IMR-90 (cell line): ENCODE measurements around the gene HMBS.

Experiments
- BHLHE40 ChIP-seq: fragments of 150-350 bp; IDR thresholded peaks from 2 replicates; pipeline ENCODE4 v1.6.1; 2016; ENCODE audit warnings: mild to moderate bottlenecking, low read depth, low read length
- CEBPB ChIP-seq: IDR thresholded peaks from 2 replicates; pipeline ENCODE4 v1.6.1; 2012; ENCODE audit warnings: low read depth, low read length, improper control_type of control experiment
- CHD1 ChIP-seq: IDR thresholded peaks from 2 replicates; pipeline ENCODE4 v1.6.1; 2012; ENCODE audit warnings: low read depth, low read length, improper control_type of control experiment
- CTCF ChIP-seq: conservative IDR thresholded peaks from 2 replicates; pipeline ENCODE4 v1.5.1; 2012; ENCODE audit warnings: mild to moderate bottlenecking, low read depth, low read length, improper control_type of control experiment
- FOS ChIP-seq: fragments of 150-350 bp; IDR thresholded peaks from 2 replicates; pipeline ENCODE4 v1.6.1; 2016; ENCODE audit warnings: low read depth, low read length
- MXI1 ChIP-seq: IDR thresholded peaks from 2 replicates; pipeline ENCODE4 v1.6.1; 2012; ENCODE audit warnings: low read depth, mild to moderate bottlenecking, low read length, moderate library complexity, borderline replicate concordance
- POLR2A ChIP-seq: IDR thresholded peaks from 2 replicates; pipeline ENCODE4 v1.6.1; 2012; ENCODE audit warnings: mild to moderate bottlenecking, low read depth, low read length
- RAD21 ChIP-seq: IDR thresholded peaks from 2 replicates; pipeline ENCODE4 v1.6.1; 2012; ENCODE audit warnings: low read length, improper control_type of control experiment
- RCOR1 ChIP-seq: IDR thresholded peaks from 2 replicates; pipeline ENCODE4 v1.6.1; 2012; ENCODE audit warnings: mild to moderate bottlenecking, low read length, improper control_type of control experiment; ENCODE audit not compliant: insufficient replicate concordance
- RFX5 ChIP-seq: IDR thresholded peaks from 2 replicates; pipeline ENCODE4 v1.8.0; 2012; ENCODE audit warnings: low read depth, mild to moderate bottlenecking, low read length, moderate library complexity
- USF2 ChIP-seq: fragments of 150-350 bp; IDR thresholded peaks from 2 replicates; pipeline ENCODE4 v1.6.1; 2017; ENCODE audit warnings: mild to moderate bottlenecking, antibody characterized with exemption, low read length, low read depth

GRCh38 chr11:119089319-119089718, 4.6 kb downstream of the HMBS start:
- no peak for TF ChIP-seq RAD21
- no peak for TF ChIP-seq CHD1
- TF ChIP-seq USF2, result no peak
- no peak for TF ChIP-seq CTCF
- no peak for TF ChIP-seq POLR2A
- TF ChIP-seq RCOR1, result no peak
- TF ChIP-seq RFX5, result no peak
- TF ChIP-seq BHLHE40, result no peak
- TF ChIP-seq MXI1, result no peak
- no peak for TF ChIP-seq FOS
- TF ChIP-seq CEBPB, result no peak
